Activated gamma-delta T cell treated with anti-CD3 and anti-CD28 coated beads, Interleukin-2, amount 50 U/mL, for 16 hours (primary cell): ENCODE data around the gene STRBP.
"Not testable (repeated sequence)": the region's sequence is repeated elsewhere in the genome, so short reads cannot be mapped to it uniquely, and the experiment has no call there.

Experiments used
- DNase-seq: peaks from one replicate; pipeline ENCODE4 v3.0.0-alpha.2; 2020; ENCODE audit warnings: low read depth

STRBP gene

DNA sequence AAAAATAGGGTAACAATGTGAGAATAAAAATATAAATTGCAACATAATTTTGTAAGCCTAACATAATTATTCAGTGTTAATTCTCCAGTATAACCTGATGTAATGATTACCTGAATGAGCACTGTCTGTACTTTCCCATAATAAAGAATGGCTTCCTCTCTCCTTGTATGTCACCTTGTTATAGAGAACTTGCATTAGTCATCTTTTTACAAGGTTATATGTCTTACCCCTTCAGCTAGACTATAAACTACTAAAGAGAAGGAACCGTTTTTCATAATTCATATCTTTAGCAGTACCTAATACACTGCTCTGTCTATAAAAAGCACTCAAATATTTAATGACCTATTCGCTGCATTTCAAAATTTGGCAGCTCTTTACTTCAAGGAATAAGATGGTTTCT is 19.8 kb downstream of the STRBP start:
- no peak for DNase-seq

GRCh38 chr9:123246534-123246933 is 21.9 kb downstream of the STRBP start:
- DNase-seq: no peak

DNA sequence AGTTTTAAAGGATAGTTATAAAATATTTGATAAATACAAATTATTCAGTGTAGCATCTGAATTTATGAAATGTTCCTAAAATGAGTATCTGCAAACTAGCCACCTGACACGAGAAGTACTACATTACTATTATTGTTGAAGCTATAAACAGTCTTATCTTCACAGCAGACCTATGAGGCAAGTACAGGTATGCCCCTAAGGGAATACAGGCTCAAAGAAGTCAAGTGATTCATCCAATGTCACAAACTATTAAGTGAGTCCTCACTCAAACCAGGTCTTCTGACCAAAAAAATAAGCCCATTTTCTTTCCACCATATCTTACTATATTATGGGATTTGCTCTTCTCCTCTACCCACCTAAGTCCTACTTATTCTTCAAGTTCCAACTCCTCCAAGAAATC is 28.7 kb downstream of the STRBP start:
- no peak for DNase-seq

- DNase-seq: no peak
Measured at GRCh38 chr9:123238365-123238764, 30.0 kb downstream of the STRBP start.

- DNase-seq: no peak
Measured at GRCh38 chr9:123237220-123237619, 31.2 kb downstream of the STRBP start.

GRCh38 chr9:123235448-123235847 is 32.9 kb downstream of the STRBP start:
- DNase-seq: no peak

DNA sequence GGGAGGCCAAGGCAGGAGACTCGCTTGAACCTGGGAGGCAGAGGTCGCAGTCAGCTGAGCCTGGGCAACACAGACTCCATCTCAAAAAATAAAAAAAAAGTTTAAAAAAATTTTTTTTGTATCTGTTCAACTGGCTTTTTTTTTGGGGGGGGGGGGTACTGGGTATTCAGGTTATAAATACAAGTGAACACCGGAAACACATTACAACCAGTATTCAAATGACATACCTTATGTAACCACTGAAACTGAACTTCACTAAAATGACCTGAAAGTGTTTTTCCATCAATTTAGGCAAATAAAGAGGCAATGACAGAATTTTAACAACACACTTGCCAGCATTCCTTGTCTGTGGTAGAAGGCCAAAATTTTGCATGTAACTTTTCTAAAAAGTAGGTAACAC is 33.5 kb downstream of the STRBP start:
- no peak for DNase-seq

GRCh38 chr9:123232332-123232731 is 36.1 kb downstream of the STRBP start:
- no peak for DNase-seq

DNA sequence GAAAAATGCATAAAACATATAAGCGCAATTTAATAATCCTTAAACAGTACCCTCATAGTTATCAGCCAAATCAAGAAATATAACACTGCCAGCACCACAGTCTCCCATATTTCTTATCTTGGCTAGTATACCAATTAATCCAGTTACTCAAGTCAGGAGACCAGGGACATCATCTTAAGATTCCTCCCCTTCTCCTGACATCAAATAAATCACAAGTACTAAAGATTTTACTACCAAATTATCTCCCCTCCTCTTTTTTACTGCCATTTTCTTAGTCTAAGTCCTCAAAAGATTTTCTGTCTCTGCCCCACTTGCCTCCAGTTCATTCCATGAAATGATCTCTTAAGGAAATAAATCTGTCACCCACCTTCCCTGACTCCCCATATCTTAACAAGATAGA is 37.0 kb downstream of the STRBP start:
- DNase-seq: no peak

- no peak for DNase-seq
Measured at GRCh38 chr9:123228967-123229366, 39.4 kb downstream of the STRBP start.

DNA sequence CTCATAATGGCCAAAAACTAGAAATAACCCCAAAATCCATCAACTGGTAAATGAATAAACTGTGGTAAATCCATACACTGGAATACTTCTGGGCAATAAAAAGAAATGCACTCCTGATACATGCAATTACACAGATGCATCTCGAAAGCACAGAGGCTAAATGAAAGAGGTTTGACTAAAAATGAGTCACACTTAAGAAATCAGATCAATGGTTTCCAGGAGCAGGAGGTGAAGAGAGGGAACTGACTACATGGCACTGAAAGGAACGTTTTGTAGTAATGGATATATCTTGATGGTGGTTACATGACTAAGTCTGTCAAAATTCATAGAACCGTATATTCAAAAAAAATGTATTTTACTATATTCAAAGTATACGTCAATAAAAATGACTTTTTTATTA is 42.4 kb downstream of the STRBP start:
- no peak for DNase-seq

DNA sequence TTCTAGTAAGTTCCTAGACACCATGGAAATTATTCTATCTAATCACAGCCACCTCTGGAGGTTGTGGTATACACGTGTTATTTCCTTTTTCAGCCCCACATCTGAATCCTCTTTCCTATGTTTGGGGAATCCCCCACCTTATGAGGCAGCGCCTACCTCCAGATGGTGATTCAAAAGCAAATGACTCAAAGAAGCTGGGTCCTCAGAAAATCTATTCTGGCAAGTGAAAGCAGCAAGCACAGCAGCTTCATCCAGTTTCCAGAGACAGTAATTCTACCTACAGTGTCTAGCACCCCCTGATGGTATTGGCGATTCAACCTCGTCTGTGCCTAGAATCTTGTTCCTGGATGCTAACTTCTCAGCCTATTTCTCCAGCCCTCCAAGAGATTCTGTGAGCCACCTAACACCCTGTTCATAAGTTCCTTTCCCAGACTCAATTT is 43.0 kb downstream of the STRBP start:
- DNase-seq: peak; percentile 34

- DNase-seq: no peak
Measured at GRCh38 chr9:123220127-123220526, 48.3 kb downstream of the STRBP start.

DNA sequence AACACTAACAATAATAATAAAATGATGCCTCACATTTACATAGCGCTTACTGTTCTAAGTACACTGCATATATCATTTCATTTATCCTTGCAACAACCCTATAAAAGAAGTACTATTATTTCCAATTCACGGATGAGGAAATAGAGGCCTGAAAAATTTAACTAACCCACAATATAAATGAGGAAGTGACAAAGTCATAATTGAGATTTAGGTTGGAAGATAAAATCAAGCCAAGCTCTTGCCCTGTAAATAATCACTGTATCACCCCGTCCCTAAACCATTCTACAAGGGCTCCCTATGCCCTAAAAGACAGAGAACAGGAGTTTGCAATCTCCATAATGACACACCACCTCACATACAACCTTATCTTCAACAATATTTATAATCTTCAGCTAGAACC is 49.6 kb downstream of the STRBP start:
- DNase-seq: no peak

GRCh38 chr9:123217128-123217654 is 51.2 kb downstream of the STRBP start:
- DNase-seq: no peak

DNA sequence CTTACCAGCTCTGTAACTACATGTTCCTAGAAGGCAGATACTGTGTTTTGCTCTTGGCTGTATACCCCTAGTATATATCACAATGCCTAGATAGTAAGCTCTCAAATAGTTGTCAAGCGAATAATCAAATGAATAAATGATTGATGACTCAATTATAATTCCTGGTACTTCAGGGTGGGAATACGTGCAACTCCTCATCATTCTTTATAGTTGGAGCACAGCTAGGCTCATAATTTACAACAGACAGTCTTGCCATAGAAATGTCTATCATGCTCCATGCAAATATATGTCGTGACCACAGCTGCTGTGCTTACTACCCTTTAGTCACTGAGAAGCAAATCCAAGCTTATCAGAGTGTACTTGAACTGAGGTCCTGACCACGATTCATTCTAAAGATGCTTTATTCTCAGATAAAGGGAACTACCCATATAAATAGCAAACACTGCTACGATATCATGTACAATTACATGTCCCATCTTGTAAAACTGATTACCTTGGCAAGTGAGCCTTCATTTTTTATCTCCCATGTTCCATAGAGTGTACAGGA is 52.1 kb downstream of the STRBP start:
- no peak for DNase-seq

DNA sequence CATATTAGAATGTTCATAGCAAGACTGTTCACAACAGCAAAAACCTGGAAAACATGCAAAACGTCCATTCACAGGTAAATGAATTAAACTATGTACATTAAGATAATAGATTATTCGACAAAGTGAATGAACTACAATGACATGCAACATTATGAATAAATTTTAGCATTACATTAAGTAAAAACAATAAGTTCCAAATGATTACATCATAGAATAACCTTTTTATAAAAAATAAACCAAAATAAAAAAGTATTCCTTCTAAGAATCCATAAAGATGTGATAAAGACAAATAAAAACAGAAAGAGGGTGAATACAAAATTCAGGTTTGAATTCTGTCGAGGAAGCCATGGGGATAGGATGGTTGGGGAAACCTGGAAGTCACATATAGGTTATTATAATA is 57.3 kb downstream of the STRBP start:
- no peak for DNase-seq

GRCh38 chr9:123208626-123209174 is 59.7 kb downstream of the STRBP start:
- no peak for DNase-seq

- no peak for DNase-seq
Measured at GRCh38 chr9:123206065-123206464, 62.3 kb downstream of the STRBP start.

DNA sequence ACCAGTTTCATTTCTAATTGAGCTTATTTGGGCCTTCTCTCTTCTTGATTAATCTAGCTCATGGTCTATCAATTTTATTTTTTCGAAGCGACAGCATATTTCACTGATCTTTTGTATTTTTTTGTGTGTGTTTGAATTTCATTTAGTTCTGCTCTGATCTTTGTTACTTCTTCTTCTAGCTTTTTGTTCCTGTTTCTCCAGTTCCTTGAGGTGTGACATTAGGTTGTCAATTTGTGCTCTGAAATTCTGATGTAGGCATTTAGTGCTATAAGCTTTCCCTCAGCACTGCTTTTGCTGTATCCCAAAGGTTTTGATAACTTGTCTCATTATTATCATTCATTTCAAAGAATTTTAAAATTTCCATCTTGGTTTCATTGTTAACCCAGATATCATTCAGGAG is 67.3 kb downstream of the STRBP start:
- DNase-seq: no peak

DNA sequence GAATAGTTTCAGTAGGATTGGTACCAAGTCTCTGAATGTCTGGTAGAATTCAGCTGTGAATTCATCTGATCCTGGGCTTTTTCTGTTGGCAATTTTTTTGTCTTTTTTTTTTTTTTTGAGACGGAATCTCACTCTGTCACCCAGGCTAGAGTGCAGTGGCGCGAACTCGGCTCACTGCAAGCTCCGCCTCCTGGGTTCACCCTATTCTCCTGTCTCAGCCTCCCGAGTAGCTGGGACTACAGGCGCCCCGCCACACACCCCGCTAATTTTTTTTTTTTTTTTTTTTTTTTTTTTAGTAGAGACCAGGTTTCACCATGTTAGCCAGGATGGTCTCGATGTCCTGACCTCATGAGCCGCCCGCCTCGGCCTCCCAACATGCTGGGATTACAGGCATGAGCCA is 67.9 kb downstream of the STRBP start:
- not testable (repeated sequence) for DNase-seq

DNA sequence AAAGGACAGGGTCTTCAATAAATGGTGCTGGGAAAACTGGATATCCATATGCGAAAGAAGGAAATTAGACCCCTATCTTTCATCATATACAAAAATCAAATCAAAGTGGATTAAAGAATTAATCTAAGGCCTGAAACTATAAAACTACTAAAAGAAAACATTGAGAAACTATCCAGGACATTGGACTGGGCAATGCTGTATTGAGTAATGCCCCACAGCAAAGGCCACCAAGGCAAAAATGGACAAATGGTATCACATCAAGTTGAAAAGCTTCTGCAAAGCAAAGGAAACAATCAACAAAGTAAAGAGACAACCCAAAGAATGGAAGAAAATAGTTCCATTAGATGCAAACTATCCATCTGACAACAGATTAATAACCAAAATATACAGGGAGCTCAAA is 72.3 kb downstream of the STRBP start:
- no peak for DNase-seq

GRCh38 chr9:123194023-123194422 is 74.4 kb downstream of the STRBP start:
- no peak for DNase-seq

- no peak for DNase-seq
Measured at GRCh38 chr9:123191680-123192079, 76.7 kb downstream of the STRBP start.
